GM19324 (cell line): ENCODE data around the gene POLR3E.
"Not testable (repeated sequence)": the region's sequence is repeated elsewhere in the genome, so short reads cannot be mapped to it uniquely, and the experiment has no call there.

ENCODE experiments used
- ATAC-seq: cut with Tn5 transposase; IDR thresholded peaks from one replicate; pipeline ENCODE4 v1.9.1; 2021; ENCODE audit warnings: mild to moderate bottlenecking, moderate library complexity; ENCODE audit not compliant: unreplicated experiment, low FRiP score

POLR3E gene

DNA sequence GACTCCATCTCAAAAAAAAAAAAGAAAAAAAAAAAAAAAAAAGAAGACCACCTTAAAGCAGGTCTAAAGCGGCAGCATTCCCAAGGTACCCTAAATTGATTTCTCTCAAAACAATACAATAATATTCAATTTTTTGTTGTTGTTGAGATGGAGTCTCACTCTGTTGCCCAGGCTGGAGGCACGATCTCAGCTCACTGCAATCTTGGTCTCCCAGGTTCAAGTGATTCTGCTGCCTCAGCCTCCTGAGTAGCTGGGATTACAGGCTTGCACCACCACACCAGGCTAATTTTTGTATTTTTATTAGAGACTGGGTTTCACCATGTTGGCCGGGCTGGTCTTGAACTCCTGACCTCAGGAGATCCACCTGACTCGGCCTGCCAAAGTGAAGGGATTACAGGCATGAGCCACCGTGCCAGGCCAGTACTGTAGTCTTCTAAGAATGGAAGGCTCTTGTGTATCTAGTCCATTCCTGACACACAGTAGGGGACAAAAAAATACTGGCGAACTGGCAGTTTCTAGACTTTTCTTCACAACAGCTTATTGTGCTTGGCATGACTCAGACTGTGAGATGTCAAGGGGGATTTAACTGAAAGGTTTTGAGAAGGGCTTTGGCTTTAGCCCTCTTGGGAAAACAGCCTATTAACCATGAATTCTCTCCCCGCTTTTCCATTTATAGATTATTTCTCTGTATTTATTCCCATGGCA, 59.9 kb downstream of the POLR3E start:
- ATAC-seq = peak; percentile 12

GRCh38 chr16:22357635-22357971, 60.4 kb downstream of the POLR3E start:
- peak; percentile 68 for ATAC-seq

DNA sequence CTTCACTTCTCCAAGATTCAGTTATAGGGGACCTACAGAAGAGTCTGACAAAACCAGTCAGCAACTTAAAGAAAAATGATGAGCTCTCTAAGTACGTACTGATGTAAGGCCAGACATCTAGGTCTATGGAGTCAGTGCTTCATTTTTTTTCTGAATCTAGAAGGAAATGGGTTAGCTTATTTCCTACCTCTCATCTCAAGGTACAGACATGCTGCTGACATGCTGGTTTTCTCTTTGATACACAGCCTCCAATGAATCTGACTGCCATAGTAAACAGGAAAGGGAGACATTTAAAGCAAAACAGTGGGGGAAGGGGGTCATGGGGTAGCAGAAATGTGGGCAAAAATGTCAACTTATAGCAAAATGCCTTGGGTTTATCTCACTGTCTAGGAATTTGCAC, 60.8 kb downstream of the POLR3E start:
- ATAC-seq = no peak

- no peak for ATAC-seq
Measured at GRCh38 chr16:22359679-22360078, 62.5 kb downstream of the POLR3E start.

DNA sequence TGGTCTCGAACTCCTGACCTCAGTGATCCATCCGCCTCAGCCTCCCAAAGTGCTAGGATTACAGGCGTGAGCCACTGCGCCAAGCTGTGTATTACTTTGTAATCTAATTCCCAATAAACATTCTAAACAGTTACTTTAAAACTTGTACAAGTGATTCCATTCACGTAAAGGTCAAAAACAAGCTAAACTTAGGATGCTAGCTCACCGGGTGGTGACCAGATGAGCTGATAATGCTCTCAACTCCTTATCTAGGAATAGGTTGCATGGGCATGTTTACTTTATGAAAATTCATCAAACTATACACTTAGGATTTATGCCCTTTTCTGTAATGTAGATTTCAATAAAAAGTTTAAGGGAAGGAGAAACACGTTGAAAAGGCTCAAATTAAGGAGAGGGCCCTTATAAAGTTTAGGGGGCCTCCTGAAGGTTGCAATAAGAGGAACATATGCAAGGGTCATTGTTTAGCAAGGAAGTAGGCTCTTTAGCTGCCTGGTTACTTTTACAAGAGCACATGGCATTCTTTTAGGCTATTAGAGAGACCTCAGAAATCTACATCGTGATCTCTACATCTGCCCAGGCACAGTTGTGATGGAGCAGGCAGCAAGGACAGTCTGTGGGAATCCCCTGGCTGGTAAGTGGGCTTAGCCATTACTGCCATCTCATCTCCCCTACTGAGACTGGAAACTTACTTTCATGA, 63.9 kb downstream of the POLR3E start:
- no peak for ATAC-seq

DNA sequence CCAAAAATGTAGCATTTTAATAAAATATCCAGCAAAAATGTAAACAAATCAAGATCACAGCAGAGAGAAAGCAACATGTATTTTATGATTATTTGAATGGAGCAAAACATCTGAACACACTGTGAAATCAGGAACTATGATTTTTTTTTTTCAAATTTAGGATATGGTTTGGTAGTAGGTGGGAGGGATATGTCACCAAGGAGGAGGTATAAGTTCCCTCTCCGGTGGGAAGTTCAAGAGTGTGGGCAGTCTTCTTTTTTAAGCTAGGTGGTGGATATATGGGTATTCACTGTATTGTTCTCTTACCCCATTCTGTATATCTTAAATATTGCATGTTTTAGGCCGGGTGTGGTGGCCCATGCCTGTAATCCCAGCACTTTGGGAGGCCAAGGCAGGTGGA, 67.0 kb downstream of the POLR3E start:
- no peak for ATAC-seq

GRCh38 chr16:22366371-22366770, 69.2 kb downstream of the POLR3E start:
- no peak for ATAC-seq

GRCh38 chr16:22366889-22367288, 69.7 kb downstream of the POLR3E start:
- ATAC-seq = no peak

DNA sequence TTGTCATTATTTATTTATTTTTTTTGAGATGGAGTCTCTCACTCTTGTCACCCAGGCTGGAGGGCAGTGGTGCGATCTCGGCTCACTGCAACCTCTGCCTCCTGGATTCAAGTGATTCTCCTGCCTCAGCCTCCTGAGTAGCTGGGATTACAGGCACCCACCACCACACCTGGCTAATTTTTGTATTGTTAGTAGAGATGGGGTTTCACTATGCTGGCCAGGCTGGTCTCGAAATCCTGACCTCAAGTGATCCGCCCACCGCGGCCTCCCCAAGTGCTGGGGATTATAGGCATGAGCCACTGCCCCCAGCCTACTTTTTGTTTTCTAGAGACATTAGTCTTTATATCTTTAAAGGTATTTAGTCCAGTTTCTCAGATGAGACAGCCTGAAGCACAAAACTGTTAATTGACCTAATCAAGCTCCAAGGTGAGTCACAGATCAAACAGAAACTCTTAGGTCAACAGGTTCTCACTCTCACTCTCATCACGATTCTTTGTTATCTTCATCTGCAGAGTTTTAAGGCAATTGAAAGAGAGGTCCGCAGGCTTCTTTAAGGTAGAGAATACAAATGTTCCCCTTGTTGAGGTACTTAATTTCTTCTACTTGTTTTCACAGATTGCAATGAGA, 71.1 kb downstream of the POLR3E start:
- not testable (repeated sequence) for ATAC-seq

DNA sequence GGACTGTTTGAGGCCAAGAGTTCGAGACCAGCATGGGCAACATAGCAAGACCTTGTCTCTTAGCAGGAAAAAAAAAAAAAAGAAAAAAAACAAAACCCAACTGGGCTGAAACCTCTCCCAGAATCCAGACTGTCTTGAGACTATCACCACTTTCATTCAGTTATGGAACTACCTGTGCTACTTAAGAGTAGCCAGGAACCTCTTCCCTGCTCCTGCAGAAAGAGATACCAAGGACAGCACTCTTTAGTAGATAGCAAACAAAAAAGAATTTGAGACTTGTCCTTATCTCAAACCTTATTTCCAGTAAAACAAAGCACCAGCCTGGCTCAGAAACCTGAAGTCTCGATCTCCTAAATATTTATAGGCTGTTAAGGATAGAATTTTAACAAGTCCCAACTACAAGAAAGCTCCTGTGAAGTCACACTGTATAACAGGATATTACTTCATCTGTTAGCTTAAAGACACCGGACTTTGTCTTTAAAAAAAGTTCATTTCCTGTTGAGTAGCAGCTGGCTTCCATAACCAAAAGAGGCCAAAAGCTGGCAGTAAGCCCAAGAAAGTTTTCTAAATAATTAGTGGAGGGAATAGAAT, 72.1 kb downstream of the POLR3E start:
- ATAC-seq = no peak

DNA sequence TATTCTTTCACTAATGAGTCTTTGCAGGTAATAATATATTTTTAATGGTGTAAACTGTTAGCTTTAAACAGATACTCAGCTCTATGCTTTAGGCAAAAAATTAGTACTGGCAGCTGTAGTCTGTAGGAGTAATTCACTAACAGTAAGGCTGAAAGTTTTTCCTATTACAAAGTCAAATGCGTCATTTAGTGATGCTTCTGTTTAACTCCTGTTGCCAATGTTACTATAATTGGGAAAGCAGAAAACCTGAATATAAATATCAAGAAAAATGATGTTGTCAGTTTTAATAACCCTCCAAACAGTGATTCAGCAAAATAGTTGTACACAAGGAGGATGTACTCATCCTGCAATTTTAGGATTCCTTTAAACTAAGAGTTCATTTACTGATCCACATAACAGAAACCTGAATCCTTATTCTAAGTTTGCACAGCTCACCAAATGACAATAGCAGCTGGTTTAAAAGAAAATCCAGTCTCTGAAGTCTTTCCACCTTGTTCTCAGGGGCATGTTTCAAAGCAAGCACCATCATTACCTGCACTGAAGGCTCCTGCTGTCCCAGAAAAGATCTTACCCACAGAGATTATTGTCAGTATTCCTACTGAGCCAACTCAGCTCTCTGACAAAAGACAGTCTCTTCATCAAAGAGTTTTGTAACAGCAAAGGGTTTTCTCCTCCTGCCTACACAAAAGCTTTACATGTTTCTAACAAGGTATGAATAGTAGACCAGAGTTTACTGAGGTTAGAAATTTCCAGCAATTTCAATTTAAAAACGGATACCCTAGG, 73.0 kb downstream of the POLR3E start:
- no peak for ATAC-seq

DNA sequence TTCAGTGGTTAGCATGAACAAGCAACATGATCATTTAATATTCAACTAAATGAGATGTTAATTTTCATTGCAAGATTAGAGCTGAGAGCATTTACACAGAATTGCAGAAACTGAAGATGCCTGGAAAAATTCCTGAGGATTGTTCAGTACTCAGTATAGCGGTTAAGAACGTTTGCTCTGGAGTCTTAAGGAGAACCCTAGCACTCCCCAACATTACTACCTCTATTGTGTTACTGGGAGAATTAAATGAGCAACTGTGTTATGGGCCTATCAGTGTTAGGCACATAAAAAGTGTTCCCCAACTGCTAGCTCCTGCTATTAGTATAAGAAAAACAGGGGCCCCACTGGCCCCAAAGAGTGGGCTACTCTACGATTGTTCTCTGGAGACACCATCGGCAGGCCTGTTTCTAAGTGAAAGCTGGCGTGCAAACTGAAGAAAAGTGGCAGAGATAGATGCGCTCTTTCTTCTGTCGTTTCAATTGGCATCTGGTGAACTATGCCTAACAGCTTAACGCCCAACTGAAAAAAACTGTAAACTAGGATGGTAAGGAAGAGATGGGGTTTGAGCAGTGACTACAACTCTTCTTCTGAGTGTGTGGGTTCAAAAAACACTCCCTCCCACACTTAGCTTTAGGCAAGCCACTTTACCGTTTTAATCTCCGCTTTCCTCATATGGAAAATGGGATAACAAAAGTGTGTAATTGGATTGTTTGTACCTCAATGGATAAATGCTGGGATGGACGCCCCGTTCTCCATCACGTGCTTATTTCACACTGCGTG, 75.9 kb downstream of the POLR3E start:
- ATAC-seq = no peak

- ATAC-seq = peak; percentile 20
Measured at GRCh38 chr16:22373662-22374310, 76.6 kb downstream of the POLR3E start.

- peak; percentile 94 for ATAC-seq
Measured at GRCh38 chr16:22374311-22375116, 77.3 kb downstream of the POLR3E start, which contains the start of gene CDR2. Gene CDR2 (minus strand): TSS chr16:22374619. CDS start chr16:22374309, 310 bp downstream.

GRCh38 chr16:22375117-22375962, 78.1 kb downstream of the POLR3E start:
- no peak for ATAC-seq

DNA sequence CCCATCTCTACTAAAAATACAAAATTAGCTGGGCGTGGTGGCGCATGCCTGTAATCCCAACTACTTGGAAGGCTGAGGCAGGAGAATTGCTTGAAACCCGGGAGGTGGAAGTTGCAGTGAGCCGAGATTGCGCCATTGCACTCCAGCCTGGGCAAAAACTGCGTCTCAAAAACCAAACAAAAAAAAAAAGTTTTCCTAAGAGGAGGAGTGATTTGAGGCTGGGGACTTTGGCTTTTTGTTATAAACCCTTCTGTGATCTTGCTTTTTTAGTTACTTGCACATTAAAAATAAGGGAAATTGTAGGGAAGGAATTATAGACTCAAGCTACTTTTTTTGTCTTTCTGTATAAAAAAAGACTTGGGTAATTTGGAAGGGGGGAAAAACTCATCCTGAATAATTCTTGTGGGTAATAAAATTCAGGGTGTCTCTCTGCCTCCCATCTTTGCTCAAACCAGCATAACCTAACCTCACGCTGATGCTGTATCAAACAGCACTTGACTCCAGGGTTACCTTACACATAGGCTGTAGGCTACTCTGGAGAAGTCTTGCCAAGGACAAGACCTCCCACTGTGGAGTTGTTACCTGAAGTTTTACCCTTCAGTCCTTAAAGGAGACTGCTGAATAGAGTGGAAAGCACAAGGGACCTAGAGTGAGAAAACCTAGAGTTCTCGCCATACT, 78.9 kb downstream of the POLR3E start:
- no peak for ATAC-seq

DNA sequence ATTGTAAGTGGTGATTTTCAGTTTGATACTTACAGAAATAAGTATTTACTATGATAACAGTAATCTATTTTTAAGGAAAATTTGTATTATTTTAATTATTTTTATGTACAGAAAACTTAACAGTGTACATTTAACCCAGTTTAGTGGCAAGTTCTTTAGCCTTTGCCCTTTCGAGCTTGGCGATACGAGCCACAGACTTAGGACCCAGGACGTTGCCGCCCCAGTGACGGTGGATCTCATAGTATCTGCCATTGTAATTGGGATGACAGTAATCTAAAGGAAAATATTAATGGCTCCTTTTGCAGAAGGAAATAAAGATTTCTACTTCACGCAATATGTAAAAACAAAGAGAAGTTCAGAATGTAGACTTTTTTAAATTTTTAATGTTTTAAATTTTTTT, 82.4 kb downstream of the POLR3E start:
- ATAC-seq = no peak
